Measurements from ENCODE around the gene ITGB1BP1. TPM values are rescaled to one million over a fixed set of nuclear protein-coding genes. Genes with fewer than 3 reads are reported as not detected.

Gene ITGB1BP1
- total and polyA plus RNA-seq, 10 donors, result 24.0 to 79.4 (median 51.3) TPM

DNA sequence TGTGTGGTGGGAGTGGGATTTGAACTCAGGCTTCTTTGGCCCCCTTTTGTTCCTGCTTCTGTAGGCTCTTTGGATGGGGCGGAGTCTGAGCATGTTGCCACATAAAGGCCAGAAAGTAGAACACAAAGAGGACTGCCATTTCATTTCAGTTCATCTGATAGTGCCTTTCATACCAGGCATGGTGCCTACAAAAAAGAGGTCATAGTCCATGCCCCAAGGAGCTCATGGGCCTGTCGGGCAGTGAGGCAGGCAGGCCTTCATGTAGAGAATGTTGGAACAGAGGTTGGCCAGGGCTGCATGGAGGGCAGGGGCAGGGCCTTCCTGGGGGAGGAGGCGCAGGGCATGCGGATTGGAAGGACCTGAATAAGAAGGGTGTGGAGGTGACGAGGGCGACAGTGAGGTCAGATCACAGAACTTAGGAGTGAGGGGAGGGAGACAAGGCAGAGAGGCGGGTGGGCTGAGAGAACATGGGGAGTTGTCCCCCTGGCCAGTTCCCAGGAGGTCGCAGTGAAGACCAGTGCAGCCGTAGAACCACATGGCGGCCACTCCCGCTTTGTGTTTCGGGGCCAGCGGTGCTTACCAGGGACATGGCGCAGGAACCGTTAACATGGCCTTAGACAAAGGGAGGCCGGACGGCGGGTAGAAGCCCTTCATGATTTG is 49.1 kb downstream of the ITGB1BP1 start:
- Histone ChIP-seq H3K4me3 (no peak overlapping the region), H3K9me3 (no peaks in the 10 kb centered on the region), H3K27ac (no peak overlapping the region), H3K27me3 (replicated peaks in 1 of 7) (peaks cover 0 to 43% (median 0%) of the 10 kb centered on the region in 7 donors), H3K36me3 (no peaks in the 10 kb centered on the region), H3K4me1 (no peaks in the 10 kb centered on the region)
- TF ChIP-seq POLR2AphosphoS5 (IDR thresholded peaks at IDR 0.05) (no peak), POLR2A (IDR thresholded peaks at IDR 0.05) (no peak)
- TF ChIP-seq, protein P1, sequence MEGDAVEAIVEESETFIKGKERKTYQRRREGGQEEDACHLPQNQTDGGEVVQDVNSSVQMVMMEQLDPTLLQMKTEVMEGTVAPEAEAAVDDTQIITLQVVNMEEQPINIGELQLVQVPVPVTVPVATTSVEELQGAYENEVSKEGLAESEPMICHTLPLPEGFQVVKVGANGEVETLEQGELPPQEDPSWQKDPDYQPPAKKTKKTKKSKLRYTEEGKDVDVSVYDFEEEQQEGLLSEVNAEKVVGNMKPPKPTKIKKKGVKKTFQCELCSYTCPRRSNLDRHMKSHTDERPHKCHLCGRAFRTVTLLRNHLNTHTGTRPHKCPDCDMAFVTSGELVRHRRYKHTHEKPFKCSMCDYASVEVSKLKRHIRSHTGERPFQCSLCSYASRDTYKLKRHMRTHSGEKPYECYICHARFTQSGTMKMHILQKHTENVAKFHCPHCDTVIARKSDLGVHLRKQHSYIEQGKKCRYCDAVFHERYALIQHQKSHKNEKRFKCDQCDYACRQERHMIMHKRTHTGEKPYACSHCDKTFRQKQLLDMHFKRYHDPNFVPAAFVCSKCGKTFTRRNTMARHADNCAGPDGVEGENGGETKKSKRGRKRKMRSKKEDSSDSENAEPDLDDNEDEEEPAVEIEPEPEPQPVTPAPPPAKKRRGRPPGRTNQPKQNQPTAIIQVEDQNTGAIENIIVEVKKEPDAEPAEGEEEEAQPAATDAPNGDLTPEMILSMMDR (IDR thresholded peaks at IDR 0.05 in 8 of 11, conservative IDR thresholded peaks at IDR 0.05 in 3 of 11), result no peak
- intact Hi-C loops (cut with DNase I; ENCODE audit: low total_unique reads), result no loop called here
- no peak for DNase-seq
- 90 to 98% (median 93%) methylated on average over 18 of the region's 18 CpGs for WGBS, 5 donors

DNA sequence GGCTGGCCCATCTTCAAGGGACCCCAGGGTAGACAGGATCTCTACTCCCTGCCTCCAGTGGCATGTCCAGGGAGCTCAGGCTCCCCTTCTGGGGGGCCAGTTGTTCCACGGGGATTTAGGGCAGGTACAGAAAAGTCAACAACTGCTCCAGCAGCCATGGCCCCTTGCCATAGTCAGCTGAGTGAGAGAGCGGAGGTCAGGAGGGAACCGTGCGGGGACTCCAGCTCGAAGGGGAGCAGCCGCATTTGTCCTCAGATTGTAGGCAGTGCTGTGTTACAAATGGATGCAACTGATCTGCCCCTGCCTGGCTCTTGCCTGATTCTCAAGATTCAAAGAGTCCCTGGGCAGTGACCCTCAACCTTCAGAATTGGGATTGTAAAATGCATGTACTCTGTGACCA is 49.9 kb downstream of the ITGB1BP1 start:
- Histone ChIP-seq H3K27ac (no peak overlapping the region), H3K4me1 (no peaks in the 10 kb centered on the region), H3K9me3 (no peaks in the 10 kb centered on the region), H3K4me3 (no peak overlapping the region), H3K36me3 (no peaks in the 10 kb centered on the region), H3K27me3 (replicated peaks in 1 of 7) (peaks cover 0 to 43% (median 0%) of the 10 kb centered on the region in 7 donors)
- TF ChIP-seq POLR2A (IDR thresholded peaks at IDR 0.05) (no peak), POLR2AphosphoS5 (IDR thresholded peaks at IDR 0.05) (no peak)
- TF ChIP-seq, protein P1 (IDR thresholded peaks at IDR 0.05 in 8 of 11, conservative IDR thresholded peaks at IDR 0.05 in 3 of 11), result no peak
- no peak for DNase-seq
- intact Hi-C loops (cut with DNase I; ENCODE audit: low total_unique reads), result no loop called here
- 89 to 97% (median 94%) methylated on average over 5 to 6 of the region's 6 CpGs for WGBS, 5 donors

DNA sequence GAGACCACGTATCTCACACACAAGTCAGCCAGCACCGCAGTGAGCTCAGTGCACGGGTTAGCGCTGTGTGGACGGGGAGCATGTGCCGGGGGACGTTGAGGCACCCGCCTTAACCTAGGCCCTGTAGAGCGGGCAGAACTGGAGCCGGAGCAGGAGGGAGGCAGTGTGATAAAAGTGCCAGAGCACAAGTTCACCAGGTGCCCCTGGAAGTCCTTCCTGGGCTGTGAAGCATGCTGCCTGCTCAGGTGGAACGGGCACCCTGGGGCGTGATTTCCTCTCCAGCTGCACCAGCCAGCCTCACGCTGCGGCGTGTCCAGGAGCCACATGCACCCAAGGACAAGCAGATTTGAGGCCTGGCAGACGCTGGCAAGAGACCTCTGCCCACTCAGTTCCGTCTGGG is 50.3 kb downstream of the ITGB1BP1 start:
- no peaks in the 10 kb centered on the region for H3K36me3 ChIP-seq
- intact Hi-C loops (cut with DNase I; ENCODE audit: low total_unique reads), result no loop called here
- H3K27me3 ChIP-seq (replicated peaks in 1 of 7), result peaks cover 0 to 40% (median 0%) of the 10 kb centered on the region in 7 donors
- no peak overlapping the region for H3K4me3 ChIP-seq
- WGBS, 5 donors, result 82 to 89% (median 87%) methylated on average over 12 to 17 of the region's 17 CpGs
- H3K4me1 ChIP-seq, result no peaks in the 10 kb centered on the region
- peak in 1 of 3 donors; percentile 14 for TF ChIP-seq POLR2AphosphoS5 (IDR thresholded peaks at IDR 0.05)
- TF ChIP-seq, protein P1 (IDR thresholded peaks at IDR 0.05 in 8 of 11, conservative IDR thresholded peaks at IDR 0.05 in 3 of 11), result no peak
- H3K27ac ChIP-seq, result no peak overlapping the region
- DNase-seq, result no peak
- no peaks in the 10 kb centered on the region for H3K9me3 ChIP-seq

DNA sequence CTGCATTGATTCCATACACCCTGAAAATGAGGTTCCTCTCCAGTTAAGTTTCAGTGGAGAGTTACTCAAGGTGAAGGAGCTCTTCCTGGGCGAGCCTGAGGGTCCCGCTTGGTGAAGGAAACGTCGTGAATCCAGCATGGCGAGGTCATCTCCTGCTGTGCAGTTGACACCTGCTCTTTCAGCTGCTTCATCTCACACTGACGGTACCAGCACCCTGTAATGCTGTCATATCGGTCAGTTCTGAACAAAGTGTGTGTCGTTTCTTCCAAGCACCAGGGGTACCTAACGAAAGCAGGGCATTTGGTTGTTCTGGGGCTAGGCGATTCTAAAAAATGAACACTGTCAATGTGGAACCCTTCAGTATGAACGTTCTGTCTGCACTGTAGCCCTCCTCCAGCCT is 52.6 kb downstream of the ITGB1BP1 start:
- Histone ChIP-seq H3K36me3 (no peaks in the 10 kb centered on the region), H3K4me1 (no peaks in the 10 kb centered on the region), H3K4me3 (no peak overlapping the region), H3K27me3 (replicated peaks in 1 of 7) (peaks cover 0 to 46% (median 0%) of the 10 kb centered on the region in 7 donors), H3K27ac (no peak overlapping the region), H3K9me3 (no peaks in the 10 kb centered on the region)
- TF ChIP-seq, protein P1 (IDR thresholded peaks at IDR 0.05 in 8 of 11, conservative IDR thresholded peaks at IDR 0.05 in 3 of 11), result no peak
- TF ChIP-seq POLR2AphosphoS5 (IDR thresholded peaks at IDR 0.05) (no peak), POLR2A (IDR thresholded peaks at IDR 0.05) (no peak)
- intact Hi-C loops (cut with DNase I; ENCODE audit: low total_unique reads), result no loop called here
- no peak for DNase-seq
- 79 to 90% (median 88%) methylated on average over 11 of the region's 11 CpGs for WGBS, 5 donors

All from spleen (tissue), 11 donors.